ENCODE results near the gene MIB1. TPM values are rescaled to one million over a fixed set of nuclear protein-coding genes. Genes with fewer than 3 reads are reported as not detected.

MIB1 gene
- total RNA-seq, 1 donor = 71.2 TPM

DNA sequence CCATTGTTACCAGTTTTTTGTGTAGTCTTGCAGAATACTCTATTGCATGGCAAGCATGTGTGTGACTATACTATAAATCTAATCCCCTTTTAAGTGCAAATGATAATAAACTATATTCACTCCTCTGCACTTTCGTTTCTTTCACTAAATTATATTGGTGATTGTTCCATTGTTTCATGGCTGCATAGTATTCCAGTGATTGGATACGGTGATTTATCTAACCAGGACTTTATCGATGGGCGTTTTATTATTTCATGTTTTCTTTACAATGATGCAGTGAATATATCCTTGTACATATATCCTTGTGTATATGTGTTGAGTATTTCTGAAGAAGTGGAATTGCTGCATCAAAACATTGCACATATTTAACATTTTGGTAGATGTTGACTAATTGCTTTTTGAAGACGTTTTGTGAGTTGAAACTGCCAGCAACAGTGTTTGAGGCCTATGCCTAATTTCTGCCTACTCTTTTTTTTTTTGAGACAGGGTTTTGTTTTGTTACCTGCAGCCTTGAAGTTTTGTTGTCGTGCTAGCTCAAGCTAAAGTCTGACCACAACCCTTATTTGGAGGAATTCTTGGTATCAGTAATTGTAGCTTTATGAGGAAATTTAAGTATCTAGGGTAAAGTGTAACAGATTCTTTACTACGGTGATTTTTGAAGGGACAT lies 2.7 kb downstream of the MIB1 start:
- no peak for DNase-seq (ENCODE audit: low read depth)
- no peak overlapping the region for H3K4me3 ChIP-seq (ENCODE audit: low read depth, low read length)
- TF ChIP-seq, protein P1, sequence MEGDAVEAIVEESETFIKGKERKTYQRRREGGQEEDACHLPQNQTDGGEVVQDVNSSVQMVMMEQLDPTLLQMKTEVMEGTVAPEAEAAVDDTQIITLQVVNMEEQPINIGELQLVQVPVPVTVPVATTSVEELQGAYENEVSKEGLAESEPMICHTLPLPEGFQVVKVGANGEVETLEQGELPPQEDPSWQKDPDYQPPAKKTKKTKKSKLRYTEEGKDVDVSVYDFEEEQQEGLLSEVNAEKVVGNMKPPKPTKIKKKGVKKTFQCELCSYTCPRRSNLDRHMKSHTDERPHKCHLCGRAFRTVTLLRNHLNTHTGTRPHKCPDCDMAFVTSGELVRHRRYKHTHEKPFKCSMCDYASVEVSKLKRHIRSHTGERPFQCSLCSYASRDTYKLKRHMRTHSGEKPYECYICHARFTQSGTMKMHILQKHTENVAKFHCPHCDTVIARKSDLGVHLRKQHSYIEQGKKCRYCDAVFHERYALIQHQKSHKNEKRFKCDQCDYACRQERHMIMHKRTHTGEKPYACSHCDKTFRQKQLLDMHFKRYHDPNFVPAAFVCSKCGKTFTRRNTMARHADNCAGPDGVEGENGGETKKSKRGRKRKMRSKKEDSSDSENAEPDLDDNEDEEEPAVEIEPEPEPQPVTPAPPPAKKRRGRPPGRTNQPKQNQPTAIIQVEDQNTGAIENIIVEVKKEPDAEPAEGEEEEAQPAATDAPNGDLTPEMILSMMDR (IDR thresholded peaks at IDR 0.05; ENCODE audit: insufficient read depth, low read depth, low read length) = no peak

DNA sequence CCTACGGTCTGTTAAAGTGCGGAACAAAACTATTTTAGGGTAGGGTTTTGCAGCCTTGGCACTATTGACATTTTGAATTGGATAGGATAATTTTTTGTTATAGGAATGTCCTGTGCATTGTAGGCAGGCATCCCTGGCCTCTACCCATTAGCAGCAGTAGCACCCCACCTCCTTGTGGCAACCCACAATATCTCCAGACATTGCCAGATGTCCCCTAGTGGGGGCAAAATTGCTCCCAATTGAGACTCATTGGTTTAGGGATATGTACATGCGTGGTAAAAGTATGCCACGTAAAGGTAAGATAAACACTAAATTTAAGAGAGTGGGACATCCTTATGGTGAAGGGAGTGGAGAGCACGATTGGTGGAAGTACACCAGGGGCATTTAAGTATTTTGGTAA lies 4.6 kb downstream of the MIB1 start:
- no peak for DNase-seq (ENCODE audit: low read depth)
- TF ChIP-seq, protein P1 (IDR thresholded peaks at IDR 0.05; ENCODE audit: insufficient read depth, low read depth, low read length) = no peak

DNA sequence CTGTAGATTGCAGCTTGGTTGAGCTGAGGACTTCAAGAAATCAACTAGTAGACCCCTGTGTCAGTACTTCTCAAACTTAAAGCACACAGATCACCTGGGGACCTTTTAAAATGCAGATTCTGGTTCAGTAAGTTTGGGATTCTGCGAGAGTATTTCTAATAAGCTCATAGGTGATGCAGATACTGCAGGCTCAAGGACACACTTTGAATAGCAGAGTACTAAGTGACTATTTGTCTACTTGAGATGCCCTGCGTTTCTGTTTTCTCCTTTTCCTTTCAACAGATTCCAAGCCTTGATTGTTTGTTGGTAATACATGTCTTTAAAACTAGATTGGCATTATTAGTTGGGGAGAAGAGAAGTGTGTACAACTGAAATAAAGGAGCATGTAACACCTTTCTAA lies 6.7 kb downstream of the MIB1 start:
- TF ChIP-seq, protein P1 (IDR thresholded peaks at IDR 0.05; ENCODE audit: insufficient read depth, low read depth, low read length) = no peak
- no peak overlapping the region for H3K4me3 ChIP-seq (ENCODE audit: low read depth, low read length)
- no peak for DNase-seq (ENCODE audit: low read depth)

More for the DNA sequence above, 4.6 kb downstream of the MIB1 start:
- no peak overlapping the region for H3K4me3 ChIP-seq (ENCODE audit: low read depth, low read length)

DNA sequence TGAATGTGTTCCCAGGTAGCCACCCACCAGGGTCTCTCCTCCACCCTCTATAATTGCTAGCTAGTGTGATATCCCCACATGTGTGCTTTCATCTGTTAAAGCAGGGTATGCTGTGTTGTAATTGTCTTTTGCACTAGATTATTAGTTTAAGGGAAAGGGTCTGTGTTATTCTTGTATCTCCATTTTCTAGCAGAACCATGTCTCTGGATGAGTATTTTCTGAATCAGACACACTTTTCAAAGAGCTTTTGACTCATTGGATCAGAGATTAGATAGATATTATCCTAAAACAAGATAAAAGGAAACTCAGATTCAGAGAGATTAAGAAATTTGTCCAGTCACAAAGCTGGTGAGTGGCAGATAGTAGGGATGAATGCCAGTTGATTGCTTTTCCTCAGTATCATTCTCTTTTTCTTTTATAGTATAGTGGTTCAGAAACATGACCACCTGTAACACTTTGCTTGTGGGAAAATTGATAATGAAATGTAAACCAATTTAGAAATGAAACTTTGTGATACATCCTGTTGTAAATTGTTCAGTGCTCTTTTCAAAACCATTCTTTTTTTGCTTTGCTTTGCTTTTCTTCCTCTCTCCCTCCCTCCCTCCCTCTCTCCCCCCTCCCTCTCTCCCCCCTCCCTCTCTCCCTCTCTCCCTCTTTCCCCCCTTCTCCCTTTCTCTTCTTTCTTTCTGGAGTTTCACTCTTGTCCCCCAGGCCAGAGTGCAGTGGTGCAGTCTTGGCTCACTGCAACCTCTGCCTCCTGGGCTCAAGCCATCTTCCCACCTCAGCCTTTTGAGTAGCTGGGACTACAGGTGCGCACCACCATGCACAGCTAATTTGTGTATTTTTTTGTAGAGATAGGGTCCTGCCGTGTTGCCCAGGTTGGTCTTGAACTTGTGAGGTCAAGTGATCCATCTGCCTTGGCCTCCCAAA lies 7.4 kb downstream of the MIB1 start:
- TF ChIP-seq, protein P1 (IDR thresholded peaks at IDR 0.05; ENCODE audit: insufficient read depth, low read depth, low read length) = no peak
- no peak for DNase-seq (ENCODE audit: low read depth)

DNA sequence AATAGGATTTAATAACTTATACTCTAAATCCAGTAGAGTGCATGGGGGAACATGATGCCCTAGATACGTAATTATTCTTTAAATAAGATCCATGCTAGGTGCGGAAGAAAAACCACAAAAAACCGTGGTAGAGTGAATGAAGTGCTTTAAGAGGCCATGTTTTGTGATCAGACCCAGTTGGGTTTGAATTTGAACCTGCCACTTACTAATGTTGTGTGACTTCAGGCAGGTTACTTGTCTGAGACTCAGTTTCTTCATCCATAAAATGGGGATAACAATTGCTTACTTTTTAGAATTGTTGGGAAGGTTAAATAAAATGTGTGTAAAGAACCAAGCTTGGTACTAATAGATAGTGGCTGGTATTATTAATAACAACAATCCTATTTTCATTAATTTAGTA lies 17.2 kb downstream of the MIB1 start:
- TF ChIP-seq, protein P1 (IDR thresholded peaks at IDR 0.05; ENCODE audit: insufficient read depth, low read depth, low read length) = no peak
- no peak for DNase-seq (ENCODE audit: low read depth)
- no peak overlapping the region for H3K4me3 ChIP-seq (ENCODE audit: low read depth, low read length)

More for the DNA sequence above, 7.4 kb downstream of the MIB1 start:
- no peak overlapping the region for H3K4me3 ChIP-seq (ENCODE audit: low read depth, low read length)

DNA sequence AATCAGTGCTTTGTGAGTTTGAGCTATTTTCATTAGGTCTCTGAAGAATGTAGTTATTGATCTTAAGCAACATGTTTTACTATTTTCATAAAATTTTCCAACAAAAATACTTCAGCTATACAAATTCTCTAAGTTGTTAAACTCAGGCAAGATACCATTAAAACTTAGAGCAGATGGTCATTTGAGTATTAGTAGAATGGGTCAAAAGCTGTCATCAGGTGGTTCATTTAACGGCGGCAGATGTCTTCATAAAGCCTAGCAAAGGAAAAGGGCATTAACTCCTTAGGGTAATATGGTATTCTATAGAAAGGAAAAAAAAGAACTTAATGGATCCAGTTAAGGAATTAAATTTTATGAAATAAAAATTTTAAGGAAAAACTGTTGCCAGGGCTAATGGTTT lies 19.2 kb downstream of the MIB1 start:
- TF ChIP-seq, protein P1 (IDR thresholded peaks at IDR 0.05; ENCODE audit: insufficient read depth, low read depth, low read length) = no peak
- DNase-seq (ENCODE audit: low read depth) = peak; percentile 28

More for the DNA sequence above, 19.2 kb downstream of the MIB1 start:
- no peak overlapping the region for H3K4me3 ChIP-seq (ENCODE audit: low read depth, low read length)
